Measurements from ENCODE around the gene ACSS3.

The ACSS3 gene

DNA sequence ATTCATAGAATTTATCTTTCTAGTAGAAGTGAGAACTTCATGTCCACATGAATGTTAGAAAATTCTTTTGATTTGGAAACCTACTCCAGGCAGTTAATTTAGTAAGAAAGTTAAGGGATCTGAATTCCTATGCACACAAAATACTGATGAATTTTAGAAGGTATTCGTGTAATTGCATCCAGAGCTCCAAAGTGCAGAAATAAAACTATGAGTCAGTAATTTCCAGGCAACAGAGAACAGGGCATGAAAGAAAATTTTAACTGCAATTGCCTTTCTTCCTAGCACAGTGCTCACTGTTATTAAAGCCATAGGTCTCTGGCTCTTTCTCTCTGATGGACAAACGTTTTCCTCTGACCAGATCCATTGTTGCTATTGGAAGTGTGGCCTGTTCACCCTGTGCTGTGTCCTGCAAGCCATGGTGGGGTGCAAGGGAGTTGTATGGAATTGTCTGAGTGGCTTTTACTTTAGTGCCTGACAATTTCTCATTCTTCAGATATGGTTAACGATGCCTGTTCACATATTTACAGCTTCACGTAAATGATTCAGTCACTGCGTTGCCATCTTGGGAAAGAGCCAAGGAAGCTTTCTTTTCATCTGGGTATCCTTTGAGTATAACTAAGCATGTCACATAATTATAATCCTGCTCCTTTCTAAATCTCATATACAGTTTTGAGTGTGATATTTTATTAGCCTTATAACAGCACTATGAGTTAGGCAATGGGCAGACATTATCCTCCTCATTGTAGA lies 145.1 kb downstream of the ACSS3 start:
- peak; percentile 8 for DNase-seq (ENCODE audit: low spot score)

DNA sequence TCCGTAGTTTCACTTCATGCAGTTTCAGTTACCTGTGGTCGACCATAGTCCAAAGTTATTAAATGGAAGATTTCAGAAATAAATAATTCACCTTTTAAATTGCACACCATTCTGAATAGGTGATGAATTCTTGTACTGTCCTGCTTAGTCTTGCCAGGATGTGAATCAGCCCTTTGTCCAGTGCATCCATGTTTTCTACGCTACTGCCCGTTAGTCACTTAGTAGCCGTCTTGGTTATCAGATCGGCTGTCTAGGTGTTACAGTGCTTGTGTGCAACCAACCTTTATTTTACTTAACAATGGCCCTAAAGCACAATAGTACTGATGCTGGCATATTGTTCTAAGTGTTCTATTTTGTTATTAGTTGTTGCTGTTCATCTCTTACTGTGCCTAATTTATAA lies 146.7 kb downstream of the ACSS3 start:
- DNase-seq (ENCODE audit: low spot score) = no peak

DNA sequence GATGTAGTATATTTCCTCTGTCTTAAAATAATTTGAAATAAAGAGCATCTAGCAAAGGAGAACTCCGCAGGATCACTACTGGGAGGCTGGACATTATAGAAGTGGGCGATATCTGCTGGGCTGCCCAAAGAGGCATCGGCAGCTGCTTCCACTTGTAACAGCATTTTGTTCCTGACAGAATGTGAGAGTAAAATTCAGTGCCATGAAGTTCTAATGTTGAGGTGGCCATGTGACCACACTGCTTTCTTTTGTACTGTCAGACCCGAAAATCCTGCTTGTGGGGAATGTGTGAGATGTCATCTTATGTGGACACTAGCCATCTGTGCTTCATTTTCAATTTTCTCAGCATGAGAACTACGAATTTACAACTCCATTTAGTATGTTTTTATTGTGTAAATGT lies 151.9 kb downstream of the ACSS3 start:
- no peak for DNase-seq (ENCODE audit: low spot score)

DNA sequence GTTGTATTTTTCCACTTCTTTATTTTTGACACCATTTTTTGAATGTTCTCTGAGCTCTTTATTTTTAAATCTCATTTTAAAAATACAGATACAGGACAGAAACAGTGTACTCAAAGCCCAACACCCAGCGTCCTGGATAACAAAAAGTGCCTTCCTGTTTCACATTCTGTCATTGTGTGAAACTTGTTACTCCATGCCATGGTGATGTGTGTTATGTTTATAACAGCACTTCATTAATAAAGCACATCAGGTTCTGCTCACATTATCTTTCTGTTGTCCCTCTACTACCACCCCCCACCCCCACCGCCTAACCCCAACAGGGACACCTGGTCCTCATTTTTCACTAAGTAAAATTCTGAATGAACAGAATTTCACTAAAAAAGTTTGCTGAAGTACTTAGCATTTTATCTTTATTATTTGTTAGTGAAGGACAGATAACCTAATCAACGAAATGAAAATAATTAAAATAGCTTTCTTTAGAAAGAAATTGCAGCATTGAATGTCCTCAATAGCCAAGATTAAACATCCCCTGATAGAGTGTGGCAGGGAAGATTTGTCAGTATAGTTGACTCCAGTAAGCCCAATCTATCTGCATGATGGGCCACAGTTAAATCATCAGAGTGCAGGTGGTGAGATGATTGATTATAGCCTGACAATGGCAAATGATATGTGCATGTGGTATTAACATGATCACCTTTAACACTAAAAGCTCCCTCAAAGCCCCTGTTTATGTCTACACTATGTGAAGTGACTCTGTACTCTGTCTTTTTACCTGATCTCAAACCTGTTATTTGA lies 153.9 kb downstream of the ACSS3 start:
- no peak for DNase-seq (ENCODE audit: low spot score)

DNA sequence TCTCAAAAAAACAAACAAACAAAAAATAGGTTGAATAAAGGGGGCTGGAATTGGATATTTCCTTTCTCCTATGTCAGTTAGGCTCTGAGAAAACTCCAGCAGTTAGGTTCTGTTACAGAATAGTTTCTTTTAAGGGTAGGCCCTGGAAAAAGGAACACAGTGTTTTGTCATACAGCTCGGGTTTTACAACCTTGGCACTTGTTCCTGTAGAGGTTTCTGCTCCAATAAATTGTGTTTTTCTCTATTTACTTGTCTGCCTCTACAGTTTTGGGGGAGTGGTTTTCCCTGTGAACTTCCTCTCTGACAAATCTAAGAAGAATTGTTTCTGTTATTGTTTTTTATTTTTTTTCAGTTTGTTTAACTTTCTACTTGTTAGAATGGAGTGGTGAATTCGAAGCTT lies 167.6 kb downstream of the ACSS3 start:
- no peak for DNase-seq (ENCODE audit: low spot score)

DNA sequence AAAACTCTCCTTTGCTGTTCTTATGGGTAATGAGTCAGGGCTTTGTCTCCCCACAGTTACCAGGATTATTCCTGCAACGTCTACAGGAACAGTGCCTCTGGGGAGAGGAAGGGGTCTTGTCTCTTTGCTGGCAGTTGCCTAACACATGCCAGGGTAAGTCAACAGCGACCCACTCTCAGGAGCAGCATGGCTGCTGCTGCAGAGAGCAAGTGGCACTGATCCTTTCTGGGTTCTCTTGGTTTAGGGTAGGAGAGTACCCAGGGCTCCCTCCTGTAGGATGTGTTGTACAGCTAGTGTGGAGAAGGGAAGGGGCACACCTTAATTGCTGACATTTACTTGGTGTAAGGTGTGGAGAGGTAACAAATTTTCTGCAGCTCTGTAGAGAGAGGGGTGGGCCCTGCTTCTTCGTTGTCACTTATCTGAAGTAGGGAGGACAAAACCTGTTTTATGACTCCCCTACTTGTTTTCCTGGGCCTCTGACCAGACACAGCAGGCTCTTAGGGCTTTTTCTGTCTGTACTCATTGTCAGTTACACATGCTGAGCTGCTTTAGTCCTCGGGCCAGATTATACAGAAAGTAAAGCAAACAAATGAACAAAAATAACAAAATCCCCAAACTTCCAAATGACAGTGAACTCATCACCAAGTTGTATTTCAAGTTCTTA lies 168.2 kb downstream of the ACSS3 start:
- DNase-seq (ENCODE audit: low spot score) = no peak

DNA sequence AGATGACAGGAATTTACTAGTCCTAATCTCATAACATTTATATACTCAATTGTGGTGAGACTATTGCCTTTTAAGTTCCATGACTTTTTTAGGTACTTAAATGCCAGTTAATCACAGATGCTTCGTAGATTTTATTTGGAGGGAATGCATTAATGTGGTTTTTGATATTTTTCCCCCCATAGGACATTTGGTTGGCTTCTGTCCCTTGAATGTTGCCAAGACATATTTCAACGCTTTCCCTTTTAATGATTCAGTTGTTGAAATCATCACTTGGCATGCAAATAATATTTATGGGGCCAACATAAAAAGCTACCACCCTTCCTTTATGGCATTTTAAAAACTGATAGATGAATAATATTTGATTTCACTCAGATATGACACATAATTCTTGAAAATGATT lies 172.1 kb downstream of the ACSS3 start:
- DNase-seq (ENCODE audit: low spot score) = no peak

DNA sequence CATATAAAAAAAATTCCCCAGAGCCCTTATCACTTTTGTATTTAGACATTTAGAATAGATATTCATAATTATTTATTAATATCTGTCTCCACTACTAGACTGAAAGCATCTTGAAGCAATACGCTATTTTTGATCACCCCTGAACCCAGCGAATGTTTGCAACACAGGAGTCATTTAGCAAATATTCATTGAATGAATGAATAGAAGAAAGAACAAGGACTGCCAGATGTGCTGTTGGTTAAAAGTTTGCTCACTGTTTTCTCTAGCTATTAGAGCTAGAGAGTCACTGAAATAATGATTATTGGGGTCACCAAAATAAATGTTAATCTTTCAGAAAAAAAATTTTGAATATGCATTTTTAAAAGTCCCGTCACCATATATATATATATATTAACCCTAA lies 174.3 kb downstream of the ACSS3 start:
- DNase-seq (ENCODE audit: low spot score) = no peak

DNA sequence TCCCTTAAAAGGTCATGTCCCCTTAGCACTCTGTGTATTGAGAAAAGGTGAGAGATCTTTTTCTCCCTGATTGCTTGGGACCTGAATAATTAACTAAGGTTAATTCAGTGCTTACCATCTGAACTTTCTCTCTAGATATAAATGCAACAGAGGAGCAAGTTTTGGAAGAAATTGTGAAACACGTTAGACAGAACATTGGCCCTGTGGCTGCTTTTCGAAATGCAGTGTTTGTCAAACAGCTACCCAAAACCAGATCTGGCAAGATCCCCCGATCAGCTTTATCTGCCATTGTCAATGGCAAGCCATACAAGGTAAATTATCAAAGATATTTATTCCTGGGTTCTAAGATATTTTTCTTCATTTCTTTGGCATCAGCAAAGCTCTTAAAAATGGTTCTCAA lies 175.5 kb downstream of the ACSS3 start:
- no peak for DNase-seq (ENCODE audit: low spot score)

DNA sequence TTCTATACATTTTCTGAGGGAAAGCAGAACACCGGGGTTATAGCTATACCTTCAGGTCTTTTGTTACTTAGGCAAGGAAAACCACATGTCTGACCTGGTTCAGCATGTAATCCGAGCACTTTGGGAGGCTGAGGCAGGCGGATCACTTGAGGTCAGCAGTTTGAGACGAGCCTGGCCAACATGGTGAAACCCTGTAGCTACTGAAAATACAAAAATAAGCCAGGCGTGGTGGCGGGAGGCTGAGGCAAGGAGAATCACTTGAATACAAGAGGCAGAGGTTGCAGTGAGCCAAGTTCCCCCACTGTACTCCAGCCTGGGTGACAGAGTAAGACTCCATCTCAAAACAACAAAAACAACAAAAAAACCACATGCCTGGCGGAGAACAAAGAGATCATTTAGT lies 177.6 kb downstream of the ACSS3 start:
- DNase-seq (ENCODE audit: low spot score) = no peak

DNA sequence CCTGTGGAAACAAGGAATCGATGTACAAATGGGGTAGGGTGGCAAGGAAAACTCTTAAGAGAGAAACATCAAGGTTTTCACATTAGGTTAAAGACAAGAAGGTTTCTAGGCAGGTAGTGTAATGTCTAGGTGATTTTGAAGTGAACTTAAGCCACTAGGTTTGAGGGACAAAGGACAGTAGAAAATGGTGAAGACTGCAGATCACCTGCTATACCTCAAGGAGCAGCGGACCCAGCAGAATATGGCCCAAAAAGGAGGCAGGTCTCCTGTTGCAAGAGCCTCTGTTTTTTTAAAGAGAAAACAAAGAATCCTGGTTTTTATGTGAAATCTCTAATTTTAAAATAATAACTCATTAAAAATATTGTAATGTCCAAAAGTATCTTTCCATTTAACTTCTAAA lies 178.1 kb downstream of the ACSS3 start:
- no peak for DNase-seq (ENCODE audit: low spot score)

DNA sequence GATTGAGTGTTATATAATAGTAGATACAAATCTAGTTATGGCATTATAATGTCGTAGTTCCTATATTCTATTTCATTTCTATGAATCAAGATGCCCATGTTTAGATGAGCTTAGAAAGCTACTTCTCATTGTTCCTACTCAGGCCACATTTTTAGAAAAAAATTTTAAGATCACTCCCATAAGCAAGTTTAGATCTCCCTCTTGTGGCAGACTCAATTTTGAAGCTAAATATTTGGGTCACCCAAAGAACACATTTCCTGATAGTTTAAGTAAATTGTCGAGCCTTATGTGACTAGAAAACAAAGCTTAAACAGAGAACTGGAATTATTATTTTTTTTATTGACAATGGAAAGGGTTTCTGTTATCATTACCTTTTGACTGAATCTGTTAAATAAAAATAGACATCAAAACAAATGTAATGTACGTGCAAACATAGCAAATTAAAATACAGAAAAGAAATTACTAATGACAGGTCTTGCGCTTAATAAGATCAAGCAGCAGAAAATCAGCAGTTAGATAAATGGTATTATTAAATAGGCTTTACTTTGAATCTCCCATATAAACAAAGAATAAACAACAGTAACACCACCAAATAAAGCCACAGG lies 180.2 kb downstream of the ACSS3 start:
- DNase-seq (ENCODE audit: low spot score) = peak; percentile 36

DNA sequence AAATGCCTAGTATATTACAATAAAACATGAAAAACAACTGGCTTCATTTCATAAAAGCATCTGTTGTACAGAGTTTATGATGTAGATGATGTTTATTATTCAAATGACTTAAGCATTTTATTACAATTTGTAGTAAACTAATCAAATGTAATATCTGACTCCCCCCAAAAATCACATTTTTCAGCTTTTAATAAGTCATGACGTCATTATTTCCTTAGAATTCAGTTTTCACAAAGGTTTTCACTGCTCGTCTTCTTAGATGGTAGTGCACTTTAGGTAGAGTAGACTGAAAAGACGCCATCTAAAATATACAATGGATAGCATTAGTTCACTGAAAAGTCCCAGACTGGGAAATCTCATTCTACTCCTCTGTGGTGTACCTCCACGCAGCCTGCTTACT lies 181.5 kb downstream of the ACSS3 start:
- no peak for DNase-seq (ENCODE audit: low spot score)

DNA sequence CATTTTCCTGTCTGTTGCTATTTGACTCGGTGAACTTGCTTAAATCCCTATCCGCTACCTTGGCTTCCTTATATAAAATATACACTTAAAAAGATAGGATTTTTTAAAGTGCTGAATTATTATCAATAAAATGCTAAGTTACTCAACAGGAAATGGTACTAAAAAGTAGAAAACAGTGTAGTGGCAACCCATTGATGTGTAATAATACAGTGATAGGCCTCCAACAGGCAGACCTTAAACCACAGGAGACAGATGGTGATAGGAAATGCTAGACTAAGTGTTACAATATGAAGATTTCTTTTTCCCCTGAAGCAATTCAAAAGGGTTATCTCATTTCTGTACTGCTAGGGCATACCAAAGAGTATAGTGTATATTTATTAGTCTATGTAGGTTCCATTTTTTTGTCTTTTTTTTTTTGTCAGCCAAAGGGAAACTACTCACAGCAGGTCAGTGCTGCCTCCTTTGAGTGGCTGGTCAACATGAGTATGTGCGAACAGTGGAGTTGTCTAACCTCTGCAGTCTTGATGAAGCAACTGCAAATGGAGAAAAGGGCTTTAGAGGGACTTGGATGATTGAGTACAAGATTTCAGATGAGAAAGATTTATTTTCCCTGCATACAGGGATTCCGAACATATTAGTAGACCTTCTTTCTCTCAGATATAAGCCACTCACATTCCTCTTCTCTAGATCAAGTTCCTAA lies 183.8 kb downstream of the ACSS3 start:
- no peak for DNase-seq (ENCODE audit: low spot score)

DNA sequence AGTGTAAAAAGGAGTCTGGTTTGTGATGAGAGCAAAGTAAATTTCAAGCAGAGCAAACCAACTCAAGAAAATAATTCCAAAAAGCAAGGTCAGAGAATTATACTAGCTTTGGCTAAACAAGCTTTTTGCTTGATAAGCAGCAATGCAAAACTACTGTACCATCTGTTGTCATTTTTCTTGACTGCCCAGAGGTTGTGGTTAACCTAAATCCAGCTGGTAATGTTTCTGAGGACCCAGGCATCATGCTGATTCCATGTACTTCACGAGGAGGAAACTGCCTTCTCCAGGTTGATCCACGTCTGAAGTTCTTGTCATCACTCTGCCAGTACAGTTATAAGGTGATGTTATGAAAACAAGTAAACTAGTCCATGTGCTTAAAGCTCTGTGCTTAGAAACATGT lies 185.2 kb downstream of the ACSS3 start:
- no peak for DNase-seq (ENCODE audit: low spot score)

DNA sequence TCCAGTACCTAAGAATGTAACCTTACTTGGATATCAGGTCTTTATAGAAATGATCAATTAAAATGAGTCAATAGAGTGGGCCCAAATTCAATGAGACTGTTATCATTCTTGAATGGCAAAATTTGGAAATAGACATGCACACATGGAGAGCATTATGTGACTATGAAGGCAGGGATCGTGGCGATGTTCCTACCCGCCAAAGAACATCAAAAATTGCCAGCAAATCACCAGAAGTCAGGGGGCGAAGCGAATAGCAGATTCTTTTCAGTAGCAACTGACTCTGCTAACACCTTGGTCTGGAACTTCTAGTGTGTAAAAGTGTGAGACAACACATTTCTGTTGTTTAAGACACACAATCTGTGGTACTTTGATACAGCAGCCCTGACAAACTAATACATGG lies 192.5 kb downstream of the ACSS3 start:
- no peak for DNase-seq (ENCODE audit: low spot score)

DNA sequence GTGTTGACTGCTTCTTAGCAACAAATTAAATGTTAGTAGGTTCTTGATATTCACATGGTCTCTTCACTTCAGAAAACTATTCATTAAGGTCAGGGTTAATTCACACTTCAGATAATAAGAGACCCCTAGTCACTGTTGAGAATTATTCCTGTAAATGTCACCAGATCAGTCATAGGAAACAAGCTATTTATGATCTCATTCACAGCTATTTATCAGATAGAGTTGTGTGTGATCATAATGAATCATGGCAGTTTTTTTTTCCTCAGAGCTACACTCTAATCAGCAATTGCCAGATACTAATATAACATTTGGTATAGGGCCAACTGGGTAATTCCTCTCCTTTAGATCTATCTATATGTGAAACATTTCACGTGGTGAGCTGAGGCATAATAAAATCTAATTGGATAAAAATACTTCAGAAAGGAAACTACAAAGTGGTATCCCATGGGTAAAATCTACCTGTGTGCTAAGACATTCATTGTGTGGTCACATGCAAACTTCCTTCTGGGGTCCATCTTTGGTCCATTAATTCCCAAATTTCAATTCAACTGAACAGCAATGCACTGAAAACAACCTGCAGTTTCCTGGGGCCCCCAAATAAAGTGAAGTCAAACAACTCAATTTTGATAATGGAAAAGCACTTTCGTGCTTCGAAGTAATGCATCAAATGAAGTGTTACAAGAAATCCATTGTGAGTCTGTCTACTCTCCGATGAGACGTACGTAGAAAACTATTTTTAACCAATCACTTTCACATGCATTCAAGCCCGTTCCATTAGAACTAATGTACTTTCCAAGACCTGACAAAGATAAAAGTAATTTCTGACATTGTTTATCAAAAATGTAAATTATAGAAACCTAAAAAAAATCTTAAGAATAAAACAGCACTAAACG lies 197.0 kb downstream of the ACSS3 start:
- DNase-seq (ENCODE audit: low spot score) = no peak

DNA sequence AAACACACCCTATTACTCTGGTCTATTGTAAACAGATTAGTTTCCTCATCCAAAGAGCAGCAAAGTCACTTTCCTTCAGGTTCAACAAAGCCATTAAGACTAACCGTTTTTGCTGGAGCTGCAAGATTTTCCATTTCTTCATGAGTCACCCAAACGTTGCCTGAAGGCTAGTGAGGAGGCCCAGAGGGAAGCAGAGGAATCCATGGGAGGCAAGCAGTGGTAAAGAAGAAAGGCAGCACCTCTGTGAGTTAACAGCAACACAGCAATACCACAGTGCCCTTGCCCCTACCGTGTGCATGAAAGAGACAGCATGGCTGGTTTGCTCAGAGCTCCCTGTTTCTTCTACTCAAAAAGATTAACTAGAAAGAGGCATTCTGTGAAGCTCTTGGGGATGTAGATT lies 206.3 kb downstream of the ACSS3 start:
- DNase-seq (ENCODE audit: low spot score) = no peak

DNA sequence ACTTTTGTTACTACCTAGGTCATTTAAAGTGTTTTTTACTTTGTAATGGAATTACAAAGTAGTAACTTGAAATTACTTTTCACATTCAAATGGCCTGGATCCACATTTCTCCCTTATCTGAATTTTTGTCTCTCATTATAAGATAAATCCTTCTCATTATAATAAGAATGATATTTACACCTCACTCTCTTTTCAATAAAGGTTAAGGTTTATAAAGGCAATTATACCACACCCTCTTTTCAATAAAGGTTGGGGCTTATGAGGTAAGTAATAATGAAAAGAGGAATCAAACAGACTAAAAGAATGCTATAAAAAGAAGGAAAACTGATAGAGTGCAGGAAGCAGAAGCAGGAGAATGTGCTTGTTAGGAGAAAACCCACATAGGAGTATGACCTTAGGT lies 210.8 kb downstream of the ACSS3 start:
- DNase-seq (ENCODE audit: low spot score) = no peak

DNA sequence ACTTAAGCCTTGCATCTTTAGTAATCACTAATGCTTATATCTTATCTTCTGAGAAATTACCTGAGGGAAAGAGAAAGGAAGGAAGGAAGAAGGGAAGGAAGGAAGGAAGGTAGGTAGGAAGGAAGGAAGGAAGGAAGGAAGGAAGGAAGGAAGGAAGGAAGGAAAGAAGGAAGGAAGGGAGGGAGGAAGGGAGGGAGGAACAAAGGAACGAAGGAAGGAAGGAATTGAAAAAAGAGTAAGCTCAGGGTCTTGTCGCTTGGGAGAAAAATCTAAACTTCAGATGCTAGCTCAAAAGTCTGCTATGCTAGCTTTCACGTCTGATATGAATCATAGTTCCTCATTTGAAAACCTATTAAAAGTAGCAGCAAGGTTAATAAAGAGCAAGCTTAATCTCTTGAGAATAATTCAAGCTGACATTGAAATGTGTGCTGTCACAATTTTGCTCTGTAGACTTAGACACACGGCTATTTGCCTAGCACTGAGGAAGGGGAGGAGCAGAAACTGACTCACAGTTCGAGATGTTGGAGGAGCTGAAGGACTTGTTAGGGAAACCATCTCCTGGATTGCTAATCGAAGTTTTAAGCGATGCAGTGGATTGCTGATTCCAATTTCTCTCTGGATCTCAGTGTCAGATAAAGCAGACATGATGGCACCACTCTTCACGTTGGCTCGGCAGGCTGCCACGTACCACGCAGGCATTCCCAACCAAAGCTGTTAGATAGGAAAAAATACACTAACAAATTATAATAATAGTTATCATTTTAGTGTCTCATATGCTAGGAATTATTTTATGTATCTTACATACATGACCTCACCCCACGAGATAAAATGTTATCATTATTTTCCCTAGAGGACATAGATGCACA lies 216.7 kb downstream of the ACSS3 start:
- no peak for DNase-seq (ENCODE audit: low spot score)

All from GM03348 (cell line).